G401 (cell line): ENCODE results near the gene ATP10B. TPM values are rescaled to one million over a fixed set of nuclear protein-coding genes. Genes with fewer than 3 reads are reported as not detected.

Source experiments
- DNase-seq: peaks from one replicate; pipeline ENCODE4 v3.0.0-alpha.2; 2015; ENCODE audit warnings: low spot score
- in situ Hi-C: cut with HindIII; loops from 2 replicates; pipeline ENCODE4 v1.10.0; 2016; ENCODE audit warnings: low sequenced_read_pairs, mixed read lengths
- total RNA-seq: library from RNA; depleted of rRNA; stranded (reverse); fragments of >200 nt; shearing (Covaris generic); gene quantifications from 2 replicates; pipeline ENCODE4 v1.2.3, GENCODE V29; 2014

ATP10B gene
- total RNA-seq, 1 experiment from 2014 or later = not detected

GRCh38 chr5:160616712-160617497 is 235.1 kb downstream of the ATP10B start:
- DNase-seq = no peak
- in situ Hi-C loops = no loop called here

GRCh38 chr5:160614136-160614535 is 237.9 kb downstream of the ATP10B start:
- in situ Hi-C loops = no loop called here
- DNase-seq = no peak

- in situ Hi-C loops = no loop called here
- DNase-seq = peak; percentile 91
These were observed 246.7 kb downstream of the ATP10B start for GRCh38 chr5:160605266-160605665.

GRCh38 chr5:160604484-160604883 is 247.5 kb downstream of the ATP10B start:
- no peak for DNase-seq
- in situ Hi-C loops = no loop called here

GRCh38 chr5:160602744-160603143 is 249.3 kb downstream of the ATP10B start:
- in situ Hi-C loops = no loop called here
- no peak for DNase-seq

- in situ Hi-C loops = no loop called here
- DNase-seq = no peak
These were observed 251.0 kb downstream of the ATP10B start for GRCh38 chr5:160601046-160601445.

GRCh38 chr5:160573318-160573717 is 278.7 kb downstream of the ATP10B start:
- in situ Hi-C loops = no loop called here
- DNase-seq = no peak

GRCh38 chr5:160567031-160567705 is 284.8 kb downstream of the ATP10B start:
- in situ Hi-C loops = no loop called here
- no peak for DNase-seq

GRCh38 chr5:160565376-160565775 is 286.6 kb downstream of the ATP10B start:
- no peak for DNase-seq
- in situ Hi-C loops = no loop called here

GRCh38 chr5:160556846-160557245 is 295.2 kb downstream of the ATP10B start:
- in situ Hi-C loops = no loop called here
- no peak for DNase-seq

GRCh38 chr5:160555971-160556631 is 295.9 kb downstream of the ATP10B start:
- DNase-seq = no peak
- in situ Hi-C loops = no loop called here

- DNase-seq = no peak
- in situ Hi-C loops = no loop called here
These were observed 296.4 kb downstream of the ATP10B start for GRCh38 chr5:160555581-160555970.

GRCh38 chr5:160550075-160550474 is 301.9 kb downstream of the ATP10B start:
- no peak for DNase-seq
- in situ Hi-C loops = no loop called here

GRCh38 chr5:160548949-160549645 is 302.9 kb downstream of the ATP10B start:
- DNase-seq = no peak
- in situ Hi-C loops = no loop called here

GRCh38 chr5:160547872-160548271 is 304.1 kb downstream of the ATP10B start:
- in situ Hi-C loops = no loop called here
- DNase-seq = no peak

- in situ Hi-C loops = no loop called here
- no peak for DNase-seq
These were observed 304.9 kb downstream of the ATP10B start for GRCh38 chr5:160547061-160547460.

- in situ Hi-C loops = no loop called here
- DNase-seq = no peak
These were observed 306.2 kb downstream of the ATP10B start for GRCh38 chr5:160545832-160546231.

- in situ Hi-C loops = no loop called here
- DNase-seq = no peak
These were observed 308.6 kb downstream of the ATP10B start for GRCh38 chr5:160543395-160543794.

GRCh38 chr5:160542840-160543239 is 309.2 kb downstream of the ATP10B start:
- DNase-seq = no peak
- in situ Hi-C loops = no loop called here

GRCh38 chr5:160542281-160542680 is 309.7 kb downstream of the ATP10B start:
- in situ Hi-C loops = no loop called here
- no peak for DNase-seq
